Measurements from ENCODE around the gene M6PR. TPM values are rescaled to one million over a fixed set of nuclear protein-coding genes. Genes with fewer than 3 reads are reported as not detected.
"Not testable (repeated sequence)": the region's sequence is repeated elsewhere in the genome, so short reads cannot be mapped to it uniquely, and the experiment has no call there.

M6PR gene
- total RNA-seq, 4 donors from 2014 or later: 52.0 to 73.7 (median 59.1) TPM

DNA sequence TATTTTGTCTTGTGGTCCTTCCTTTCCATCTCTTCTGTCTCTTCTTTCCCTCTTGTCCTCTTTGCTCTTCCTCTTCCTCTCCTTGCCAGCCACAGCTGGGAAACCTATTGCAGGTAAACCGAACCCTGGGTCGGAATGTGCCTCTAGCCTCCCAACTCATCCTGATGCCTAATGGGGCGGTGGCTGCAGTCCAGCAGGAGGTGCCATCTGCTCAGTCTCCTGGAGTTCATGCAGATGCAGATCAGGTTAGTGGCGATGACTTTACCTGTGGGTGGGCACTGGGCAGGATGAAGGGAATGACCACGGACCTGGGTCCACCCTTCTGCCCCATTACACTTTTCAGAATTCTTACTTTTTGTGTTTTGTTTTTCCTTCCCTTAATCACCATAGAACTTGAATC lies 26.9 kb downstream of the M6PR start:
- no peak overlapping the region for H3K27ac ChIP-seq
- no peak for DNase-seq
- no peaks in the 10 kb centered on the region for H3K4me1 ChIP-seq
- H3K36me3 ChIP-seq: peaks cover 0 to 22% (median 0%) of the 10 kb centered on the region in 3 donors
- no peak for TF ChIP-seq POLR2A (IDR thresholded peaks at IDR 0.05)
- TF ChIP-seq, protein P1, sequence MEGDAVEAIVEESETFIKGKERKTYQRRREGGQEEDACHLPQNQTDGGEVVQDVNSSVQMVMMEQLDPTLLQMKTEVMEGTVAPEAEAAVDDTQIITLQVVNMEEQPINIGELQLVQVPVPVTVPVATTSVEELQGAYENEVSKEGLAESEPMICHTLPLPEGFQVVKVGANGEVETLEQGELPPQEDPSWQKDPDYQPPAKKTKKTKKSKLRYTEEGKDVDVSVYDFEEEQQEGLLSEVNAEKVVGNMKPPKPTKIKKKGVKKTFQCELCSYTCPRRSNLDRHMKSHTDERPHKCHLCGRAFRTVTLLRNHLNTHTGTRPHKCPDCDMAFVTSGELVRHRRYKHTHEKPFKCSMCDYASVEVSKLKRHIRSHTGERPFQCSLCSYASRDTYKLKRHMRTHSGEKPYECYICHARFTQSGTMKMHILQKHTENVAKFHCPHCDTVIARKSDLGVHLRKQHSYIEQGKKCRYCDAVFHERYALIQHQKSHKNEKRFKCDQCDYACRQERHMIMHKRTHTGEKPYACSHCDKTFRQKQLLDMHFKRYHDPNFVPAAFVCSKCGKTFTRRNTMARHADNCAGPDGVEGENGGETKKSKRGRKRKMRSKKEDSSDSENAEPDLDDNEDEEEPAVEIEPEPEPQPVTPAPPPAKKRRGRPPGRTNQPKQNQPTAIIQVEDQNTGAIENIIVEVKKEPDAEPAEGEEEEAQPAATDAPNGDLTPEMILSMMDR (IDR thresholded peaks at IDR 0.05): no peak
- no peaks in the 10 kb centered on the region for H3K27me3 ChIP-seq
- H3K4me3 ChIP-seq: no peak overlapping the region
- no peaks in the 10 kb centered on the region for H3K9me3 ChIP-seq

- not testable (repeated sequence) for H3K27ac ChIP-seq, DNase-seq, H3K4me3 ChIP-seq, H3K9me3 ChIP-seq, H3K4me1 ChIP-seq, H3K27me3 ChIP-seq
- H3K36me3 ChIP-seq: peaks cover 0 to 17% (median 0%) of the 10 kb centered on the region in 3 donors
Observed at GRCh38 chr12:8919643-8920042, 29.8 kb downstream of the M6PR start.

DNA sequence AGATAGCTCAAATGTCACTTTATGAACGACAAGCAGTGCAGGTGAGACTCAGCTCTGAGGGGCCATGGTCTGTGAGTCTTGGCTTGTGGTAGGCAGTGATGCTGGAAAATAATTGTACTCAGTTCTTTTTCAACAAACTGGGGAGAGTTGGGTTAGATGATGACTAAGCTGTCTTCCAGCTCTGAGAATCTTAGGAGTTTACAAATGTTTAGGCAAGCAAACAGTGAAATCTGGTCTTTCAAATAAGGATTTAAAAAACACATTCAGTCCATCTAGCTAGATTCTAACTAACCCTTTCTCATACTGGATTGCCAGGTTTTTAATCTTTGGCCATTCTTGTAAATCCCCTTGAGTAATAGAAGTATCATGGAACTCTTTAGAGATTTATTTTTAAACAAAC lies 31.7 kb downstream of the M6PR start:
- Histone ChIP-seq H3K4me3 (no peak overlapping the region), H3K4me1 (peaks cover 0 to 17% (median 2%) of the 10 kb centered on the region in 4 donors), H3K9me3 (no peaks in the 10 kb centered on the region), H3K27ac (no peak overlapping the region), H3K36me3 (peaks cover 0 to 17% (median 0%) of the 10 kb centered on the region in 3 donors), H3K27me3 (no peaks in the 10 kb centered on the region)
- TF ChIP-seq, protein P1 (IDR thresholded peaks at IDR 0.05): no peak
- TF ChIP-seq POLR2A (IDR thresholded peaks at IDR 0.05): no peak
- no peak for DNase-seq

DNA sequence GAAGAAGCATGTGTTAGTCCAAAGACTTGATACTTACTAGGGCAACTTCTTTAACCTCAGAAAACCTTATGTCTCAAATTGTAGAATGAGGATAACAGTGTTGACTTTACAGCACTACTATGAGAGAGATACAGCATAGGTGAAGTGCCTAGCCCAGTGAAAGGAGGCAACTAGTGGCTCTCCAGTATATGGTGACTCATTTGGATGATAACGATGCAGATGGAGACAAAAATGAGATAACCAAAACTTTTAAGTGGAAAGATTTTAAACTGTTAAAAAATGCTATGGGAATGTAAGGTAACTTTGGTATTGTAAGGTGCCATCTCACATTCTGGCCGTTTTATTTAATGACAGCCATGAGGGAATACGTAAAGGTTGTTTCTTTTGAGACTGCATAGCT lies 32.4 kb downstream of the M6PR start:
- Histone ChIP-seq H3K4me1 (peaks cover 0 to 17% (median 2%) of the 10 kb centered on the region in 4 donors), H3K27ac (no peak overlapping the region), H3K9me3 (no peaks in the 10 kb centered on the region), H3K36me3 (peaks cover 0 to 16% (median 0%) of the 10 kb centered on the region in 3 donors), H3K4me3 (no peak overlapping the region), H3K27me3 (no peaks in the 10 kb centered on the region)
- no peak for DNase-seq
- TF ChIP-seq POLR2A (IDR thresholded peaks at IDR 0.05): no peak
- TF ChIP-seq, protein P1 (IDR thresholded peaks at IDR 0.05): no peak

GRCh38 chr12:8916154-8916553 lies 33.3 kb downstream of the M6PR start:
- H3K4me1 ChIP-seq: peaks cover 0 to 17% (median 2%) of the 10 kb centered on the region in 4 donors
- H3K27me3 ChIP-seq: no peaks in the 10 kb centered on the region
- H3K36me3 ChIP-seq: peaks cover 0 to 8% (median 0%) of the 10 kb centered on the region in 3 donors
- H3K4me3 ChIP-seq: no peak overlapping the region
- no peak for TF ChIP-seq POLR2A (IDR thresholded peaks at IDR 0.05)
- TF ChIP-seq, protein P1 (IDR thresholded peaks at IDR 0.05): no peak
- H3K27ac ChIP-seq: no peak overlapping the region
- no peak for DNase-seq
- no peaks in the 10 kb centered on the region for H3K9me3 ChIP-seq

DNA sequence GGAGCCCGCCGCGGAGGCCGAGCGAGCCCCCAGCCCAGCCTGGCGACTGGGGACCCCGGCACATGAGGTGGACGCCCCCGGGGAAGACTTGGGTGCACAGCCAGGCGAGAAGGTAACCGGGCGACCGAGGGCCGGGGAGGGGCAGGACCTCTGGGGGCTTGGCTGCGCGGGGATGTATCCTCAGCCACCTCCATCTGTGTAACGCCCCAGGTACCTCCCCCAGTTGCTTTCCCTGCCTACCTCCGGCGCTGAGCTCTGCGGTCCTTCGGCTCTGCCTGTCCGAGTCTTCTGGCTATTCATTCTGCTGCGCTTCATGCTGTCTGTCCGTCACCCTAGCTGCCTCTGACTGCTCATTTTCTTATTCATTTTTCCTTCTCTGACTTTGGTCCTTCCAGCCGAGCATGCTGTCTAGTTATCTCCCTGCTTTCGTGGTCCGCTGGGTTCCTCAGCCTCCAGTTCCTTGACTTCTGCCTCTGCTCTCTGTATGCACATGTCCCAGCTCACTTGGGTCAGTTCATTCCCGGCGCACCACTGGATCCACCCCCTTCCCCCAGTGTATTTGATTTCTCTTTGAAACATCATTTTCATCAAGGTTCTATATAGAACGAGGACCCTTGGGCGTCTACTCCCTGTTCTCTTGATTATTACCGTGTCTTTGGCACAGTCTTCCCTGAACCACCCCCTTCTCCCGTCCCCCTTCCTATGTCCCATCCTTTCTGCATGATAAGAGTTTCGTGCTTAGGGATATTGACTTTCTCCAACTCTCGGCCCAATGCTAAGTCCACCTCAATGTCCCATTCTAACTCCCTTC lies 34.5 kb downstream of the M6PR start:
- TF ChIP-seq, protein P1 (IDR thresholded peaks at IDR 0.05): no peak
- TF ChIP-seq POLR2A (IDR thresholded peaks at IDR 0.05): no peak
- Histone ChIP-seq H3K4me3 (peak overlapping the region; percentile 64 to 88 (median 66)), H3K4me1 (peaks cover 0 to 17% (median 2%) of the 10 kb centered on the region in 4 donors), H3K9me3 (no peaks in the 10 kb centered on the region), H3K27ac (peak overlapping the region; percentile 54 to 88 (median 79)), H3K27me3 (no peaks in the 10 kb centered on the region), H3K36me3 (no peaks in the 10 kb centered on the region)
- peak; percentile 61 to 81 (median 69) for DNase-seq

Measured in Peyer's patch (tissue), 4 donors.